HEK293T (cell line): Measurements from ENCODE around the gene ZSWIM7.

Source experiments
- CTCF ChIA-PET: fragments of 350-600 bp; formaldehyde crosslinking; extraction: SDS; loops from one replicate; lab custom pipeline; 2021; ENCODE audit warnings: antibody characterized with exemption, inconsistent platforms; lab: Yijun Ruan, JAX
- POLR2A ChIA-PET: fragments of 350-600 bp; formaldehyde crosslinking; extraction: SDS; loops from one replicate; lab custom pipeline; 2020; ENCODE audit warnings: antibody characterized with exemption, inconsistent platforms; lab: Yijun Ruan, JAX
- DNase-seq: peaks from one replicate; pipeline ENCODE4 v3.0.0; 2012; ENCODE audit warnings: mixed read lengths; ENCODE audit errors: extremely low spot score
- ARNT ChIP-seq: fragments of 450-650 bp; IDR thresholded peaks from 2 replicates; pipeline ENCODE4 v1.6.1; 2017; ENCODE audit warnings: mild to moderate bottlenecking
- BHLHE40 ChIP-seq: fragments of 450-650 bp; IDR thresholded peaks from 2 replicates; pipeline ENCODE4 v1.6.1; 2016; ENCODE audit warnings: mild to moderate bottlenecking, moderate library complexity, borderline replicate concordance
- CTBP1 ChIP-seq: fragments of 450-650 bp; IDR thresholded peaks from 2 replicates; pipeline ENCODE4 v1.6.1; 2016; ENCODE audit warnings: borderline replicate concordance
- ELF4 ChIP-seq: fragments of 450-650 bp; IDR thresholded peaks from 2 replicates; pipeline ENCODE4 v1.6.1; 2017; ENCODE audit warnings: antibody characterized with exemption
- FOXA1 ChIP-seq: fragments of 450-650 bp; IDR thresholded peaks from 2 replicates; pipeline ENCODE4 v1.6.1; 2016; ENCODE audit warnings: mild to moderate bottlenecking
- FOXK2 ChIP-seq: fragments of 450-650 bp; IDR thresholded peaks from 2 replicates; pipeline ENCODE4 v1.6.1; 2016; ENCODE audit warnings: mild to moderate bottlenecking
- FOXM1 ChIP-seq: fragments of 450-650 bp; IDR thresholded peaks from 2 replicates; pipeline ENCODE4 v1.6.1; 2017; ENCODE audit warnings: mild to moderate bottlenecking, borderline replicate concordance
- HDGF ChIP-seq: fragments of 450-650 bp; IDR thresholded peaks from 2 replicates; pipeline ENCODE4 v1.6.1; 2017; ENCODE audit warnings: antibody characterized with exemption, borderline replicate concordance
- L3MBTL2 ChIP-seq: fragments of 450-650 bp; conservative IDR thresholded peaks from 2 replicates; pipeline ENCODE4 v1.6.1; 2016; ENCODE audit warnings: mild to moderate bottlenecking
- LEF1 ChIP-seq: fragments of 450-650 bp; IDR thresholded peaks from 2 replicates; pipeline ENCODE4 v1.6.1; 2017; ENCODE audit warnings: mild to moderate bottlenecking, borderline replicate concordance
- NFRKB ChIP-seq: fragments of 450-650 bp; IDR thresholded peaks from 2 replicates; pipeline ENCODE4 v1.6.1; 2016; ENCODE audit warnings: mild to moderate bottlenecking, moderate library complexity
- SP1 ChIP-seq: fragments of 450-650 bp; IDR thresholded peaks from 2 replicates; pipeline ENCODE4 v1.6.1; 2017
- SUZ12 ChIP-seq: fragments of 450-650 bp; IDR thresholded peaks from 2 replicates; pipeline ENCODE4 v1.6.1; 2016; ENCODE audit warnings: mild to moderate bottlenecking
- TARDBP ChIP-seq: fragments of 450-650 bp; IDR thresholded peaks from 2 replicates; pipeline ENCODE4 v1.6.1; 2016
- ZNF384 ChIP-seq: fragments of 450-650 bp; IDR thresholded peaks from 2 replicates; pipeline ENCODE4 v1.6.1; 2016
- TF ChIP-seq, protein P1 (sequence below): fragments of 450-650 bp; IDR thresholded peaks from 2 replicates; pipeline ENCODE4 v1.6.1; 2016

The ZSWIM7 gene

GRCh38 chr17:16037636-16038035 lies 38.1 kb upstream of the ZSWIM7 start:
- CTCF ChIA-PET = no interaction called here
- DNase-seq = no peak
- no peak for TF ChIP-seq FOXM1
- TF ChIP-seq ZNF384 = no peak
- TF ChIP-seq NFRKB = no peak
- no peak for TF ChIP-seq FOXA1
- TF ChIP-seq ELF4 = no peak
- no peak for TF ChIP-seq BHLHE40
- no peak for TF ChIP-seq HDGF
- no peak for TF ChIP-seq L3MBTL2
- TF ChIP-seq TARDBP = no peak
- TF ChIP-seq SP1 = no peak
- TF ChIP-seq, protein P1, sequence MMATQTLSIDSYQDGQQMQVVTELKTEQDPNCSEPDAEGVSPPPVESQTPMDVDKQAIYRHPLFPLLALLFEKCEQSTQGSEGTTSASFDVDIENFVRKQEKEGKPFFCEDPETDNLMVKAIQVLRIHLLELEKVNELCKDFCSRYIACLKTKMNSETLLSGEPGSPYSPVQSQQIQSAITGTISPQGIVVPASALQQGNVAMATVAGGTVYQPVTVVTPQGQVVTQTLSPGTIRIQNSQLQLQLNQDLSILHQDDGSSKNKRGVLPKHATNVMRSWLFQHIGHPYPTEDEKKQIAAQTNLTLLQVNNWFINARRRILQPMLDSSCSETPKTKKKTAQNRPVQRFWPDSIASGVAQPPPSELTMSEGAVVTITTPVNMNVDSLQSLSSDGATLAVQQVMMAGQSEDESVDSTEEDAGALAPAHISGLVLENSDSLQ = no peak
- TF ChIP-seq FOXK2 = no peak
- POLR2A ChIA-PET = no interaction called here

DNA sequence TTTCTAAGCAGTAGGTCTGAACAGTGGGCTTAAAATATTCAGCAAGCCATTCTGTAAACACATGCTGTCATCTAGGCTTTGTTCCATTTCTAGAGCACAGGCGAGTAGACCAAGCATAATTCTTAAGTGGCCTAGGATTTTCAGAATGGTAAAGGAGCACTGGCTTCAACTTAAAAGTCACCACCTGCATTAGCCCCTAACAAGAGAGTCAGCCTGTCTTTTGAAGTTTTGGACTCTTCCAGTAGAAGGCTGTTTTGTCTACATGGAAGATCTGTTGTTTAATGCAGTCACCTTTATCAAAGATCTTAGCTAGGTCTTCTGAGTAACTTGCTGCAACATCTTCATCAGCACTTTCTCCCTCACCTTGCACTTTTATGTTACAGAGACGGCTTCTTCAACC lies 36.8 kb upstream of the ZSWIM7 start:
- ChIA-PET POLR2A (no interaction called here), CTCF (no interaction called here)
- TF ChIP-seq HDGF (no peak), FOXM1 (no peak), FOXK2 (no peak), BHLHE40 (no peak), SUZ12 (no peak), TARDBP (no peak), LEF1 (no peak)
- no peak for DNase-seq

DNA sequence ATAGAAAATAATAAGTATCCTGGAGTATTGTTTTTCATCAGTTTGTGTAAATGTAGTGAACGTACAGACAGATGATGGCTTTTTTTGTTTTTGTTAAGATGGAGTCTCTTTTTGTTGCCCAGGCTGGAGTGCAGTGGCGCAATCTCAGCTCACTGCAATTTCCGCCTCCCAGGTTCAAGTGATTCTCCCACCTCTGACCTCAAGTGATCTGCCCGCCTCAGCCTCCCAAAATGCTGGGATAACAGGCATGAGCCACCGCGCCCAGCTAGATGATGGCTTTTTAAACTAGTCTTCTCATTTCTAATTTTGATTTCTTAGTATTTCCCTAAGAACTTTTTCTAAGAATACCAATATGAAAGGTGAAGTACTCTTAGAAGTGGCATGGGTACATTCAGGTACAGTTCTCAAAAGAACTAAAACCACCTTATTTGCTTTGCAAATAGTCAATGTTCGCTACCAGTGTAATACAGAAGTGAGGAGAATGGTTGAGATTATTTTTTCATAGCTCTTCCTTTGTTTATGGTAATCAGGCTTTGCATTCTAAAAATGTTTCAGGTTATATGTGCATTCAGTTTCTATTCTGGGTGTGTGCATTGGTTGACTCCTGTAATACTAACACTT lies 34.3 kb upstream of the ZSWIM7 start:
- POLR2A ChIA-PET = no interaction called here
- TF ChIP-seq SUZ12 = no peak
- TF ChIP-seq ZNF384 = no peak
- no peak for TF ChIP-seq ARNT
- TF ChIP-seq BHLHE40 = no peak
- TF ChIP-seq NFRKB = no peak
- no peak for TF ChIP-seq CTBP1
- TF ChIP-seq L3MBTL2 = no peak
- TF ChIP-seq ELF4 = no peak
- TF ChIP-seq FOXA1 = no peak
- no peak for TF ChIP-seq TARDBP
- no peak for TF ChIP-seq FOXK2
- TF ChIP-seq FOXM1 = no peak
- TF ChIP-seq HDGF = no peak
- TF ChIP-seq LEF1 = no peak
- TF ChIP-seq SP1 = no peak
- TF ChIP-seq, protein P1 = no peak
- CTCF ChIA-PET = interaction anchor here (0.6 kb wide), 1 partner anchor 14 kb away, joined by 3 read pairs; no protein-coding TSS in a partner anchor
- no peak for DNase-seq

DNA sequence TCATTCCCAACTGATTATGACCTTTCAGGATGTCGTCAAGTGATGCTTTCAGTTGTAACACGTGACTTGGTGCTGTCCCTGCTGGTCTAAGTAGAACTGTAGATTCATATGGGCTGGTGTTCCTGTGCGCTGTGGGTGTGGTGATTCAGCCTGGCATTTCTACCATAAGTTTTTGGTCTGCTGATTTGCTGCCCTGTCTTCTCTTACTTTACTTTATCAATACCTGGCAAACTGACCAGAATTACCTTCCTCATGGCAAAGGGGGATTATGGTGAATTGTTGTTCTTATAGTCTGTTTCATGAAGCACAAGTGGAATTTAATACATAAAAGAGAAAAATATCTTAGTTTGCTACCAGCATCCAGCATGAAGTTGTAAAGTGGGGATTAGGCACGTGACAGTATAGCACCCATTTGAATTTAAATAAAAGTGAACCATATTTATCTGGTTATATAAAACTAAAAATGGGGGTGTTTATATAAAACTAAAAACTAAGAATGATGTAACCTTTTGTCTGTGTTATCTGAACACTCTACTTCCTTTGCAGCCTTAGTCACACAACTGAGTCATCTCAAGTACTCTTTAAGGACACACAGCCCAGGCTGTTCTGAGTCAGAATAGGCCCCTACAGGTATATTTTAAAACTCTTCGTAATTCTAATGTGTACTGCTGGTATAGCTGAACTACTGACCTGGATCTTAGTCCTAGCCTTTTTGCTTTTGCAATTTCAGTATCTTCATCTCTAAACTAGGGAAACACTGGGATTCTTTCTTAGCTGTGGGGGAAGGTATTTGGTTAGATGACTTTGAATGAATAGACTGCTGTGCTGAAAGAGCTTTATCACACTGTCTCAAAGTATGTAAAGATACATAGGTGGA lies 28.4 kb upstream of the ZSWIM7 start:
- ChIA-PET CTCF (no interaction called here), POLR2A (interaction anchor here (0.9 kb wide), 1 partner anchor 29 kb away, joined by 3 read pairs; the partner anchor contains the start of genes TTC19 and ZSWIM7)
- no peak for DNase-seq
- no peak for TF ChIP-seq LEF1
- no peak for TF ChIP-seq NFRKB
- TF ChIP-seq HDGF = no peak
- TF ChIP-seq, protein P1 = no peak
- no peak for TF ChIP-seq ARNT

- TF ChIP-seq FOXA1 = no peak
- TF ChIP-seq FOXM1 = no peak
- no peak for TF ChIP-seq ARNT
- TF ChIP-seq TARDBP = no peak
- no peak for TF ChIP-seq LEF1
- TF ChIP-seq HDGF = no peak
- TF ChIP-seq NFRKB = no peak
- ChIA-PET CTCF (interaction anchor here (1.0 kb wide), 1 partner anchor 26 kb away, joined by 3 read pairs; no protein-coding TSS in a partner anchor), POLR2A (no interaction called here)
- no peak for DNase-seq
Measured at GRCh38 chr17:16026895-16027294, 27.4 kb upstream of the ZSWIM7 start.

DNA sequence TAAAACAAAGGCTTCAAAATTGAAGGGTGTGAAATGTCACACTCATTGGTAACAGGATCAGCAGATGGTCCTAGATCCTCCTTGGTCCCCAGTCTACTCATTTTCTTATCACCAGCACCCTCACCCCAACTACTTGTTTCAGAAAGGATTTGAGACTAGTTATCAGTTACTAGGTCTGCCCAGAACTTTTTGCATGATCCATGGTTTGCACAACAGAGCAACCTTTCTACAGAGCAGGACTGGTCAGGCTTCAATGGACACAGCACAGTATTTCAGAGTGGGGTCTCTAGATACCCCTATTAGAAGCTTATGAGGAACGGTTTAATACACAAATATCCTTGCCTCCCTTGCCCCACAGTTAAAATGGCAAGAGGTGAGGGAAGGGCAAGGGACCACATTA lies 25.7 kb upstream of the ZSWIM7 start:
- ChIA-PET CTCF (no interaction called here), POLR2A (interaction anchor here (0.9 kb wide), 1 partner anchor 80 kb away, joined by 3 read pairs; the partner anchor contains the start of gene ADORA2B)
- no peak for DNase-seq
- TF ChIP-seq FOXM1 (no peak), NFRKB (no peak), L3MBTL2 (no peak), FOXK2 (no peak), TARDBP (no peak), LEF1 (no peak), BHLHE40 (no peak), FOXA1 (no peak)
